Endothelial cell (in vitro differentiated cells): ENCODE data around the gene MOGAT1. TPM values are rescaled to one million over a fixed set of nuclear protein-coding genes. Genes with fewer than 3 reads are reported as not detected.

ENCODE experiments used
- DNase-seq: peaks from one replicate; pipeline ENCODE4 v3.0.0; 2021; ENCODE audit warnings: low spot score
- H3K27ac Mint-ChIP-seq: one replicate; pipeline ENCODE4 v1.8.0; 2021; ENCODE audit warnings: mixed read lengths, inconsistent platforms; ENCODE audit not compliant: unreplicated experiment
- H3K27me3 Mint-ChIP-seq: one replicate; pipeline ENCODE4 v1.8.0; 2021; ENCODE audit warnings: mild to moderate bottlenecking, moderate library complexity, mixed read lengths, inconsistent platforms; ENCODE audit not compliant: unreplicated experiment
- H3K36me3 Mint-ChIP-seq: one replicate; pipeline ENCODE4 v1.8.0; 2021; ENCODE audit warnings: mild to moderate bottlenecking, low read depth, mixed read lengths, inconsistent platforms; ENCODE audit not compliant: unreplicated experiment
- H3K4me1 Mint-ChIP-seq: one replicate; pipeline ENCODE4 v1.8.0; 2021; ENCODE audit warnings: mild to moderate bottlenecking, mixed read lengths, inconsistent platforms; ENCODE audit not compliant: unreplicated experiment
- H3K4me3 Mint-ChIP-seq: one replicate; pipeline ENCODE4 v1.8.0; 2021; ENCODE audit warnings: mild to moderate bottlenecking, mixed read lengths, inconsistent platforms; ENCODE audit not compliant: unreplicated experiment
- H3K9me3 Mint-ChIP-seq: one replicate; pipeline ENCODE4 v1.8.0; 2021; ENCODE audit warnings: mixed read lengths, inconsistent platforms; ENCODE audit not compliant: unreplicated experiment
- total RNA-seq: library from RNA; stranded (reverse); fragmentation: NEBNext Ultra II Directional; extraction: Animal tissue kit (Norgen Biotek cat#: 25700); gene quantifications from one replicate; pipeline ENCODE4 v1.2.1, GENCODE V29; 2021; ENCODE audit not compliant: unreplicated experiment
- TF ChIP-seq, protein P1 (sequence below): fragments of 200-600 bp; sonication (generic); IDR thresholded peaks from one replicate; pipeline ENCODE4 v1.5.0; 2021; ENCODE audit warnings: antibody characterized with exemption; ENCODE audit not compliant: unreplicated experiment

Gene MOGAT1
- total RNA-seq, 1 donor from 2014 or later, result 0.26 TPM

DNA sequence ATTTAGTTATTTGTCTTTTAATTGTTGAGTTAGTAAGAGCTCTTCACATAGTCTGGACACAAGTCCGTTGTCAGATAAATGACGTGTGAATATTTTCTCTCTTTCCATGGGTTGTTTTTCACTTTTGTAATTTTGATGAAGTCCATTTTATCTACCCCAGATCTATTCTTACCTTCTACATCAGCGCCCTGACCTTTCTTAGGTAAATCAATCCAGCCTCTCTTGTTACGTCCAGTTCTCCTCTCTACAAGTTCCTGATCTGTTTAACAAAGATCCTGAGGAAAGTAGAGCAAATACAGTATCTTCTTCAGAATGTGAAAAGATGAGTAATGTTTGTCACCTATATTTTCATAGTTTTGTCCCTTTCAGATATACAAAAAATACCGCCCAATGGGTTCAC lies 66.9 kb downstream of the MOGAT1 start:
- Mint-ChIP-seq H3K4me3 (no peak overlapping the region), H3K36me3 (peaks cover under 1% of the 10 kb centered on the region), H3K27me3 (no peaks in the 10 kb centered on the region), H3K4me1 (peaks cover 21% of the 10 kb centered on the region), H3K9me3 (no peaks in the 10 kb centered on the region), H3K27ac (no peak overlapping the region)
- DNase-seq, result no peak
- TF ChIP-seq, protein P1, sequence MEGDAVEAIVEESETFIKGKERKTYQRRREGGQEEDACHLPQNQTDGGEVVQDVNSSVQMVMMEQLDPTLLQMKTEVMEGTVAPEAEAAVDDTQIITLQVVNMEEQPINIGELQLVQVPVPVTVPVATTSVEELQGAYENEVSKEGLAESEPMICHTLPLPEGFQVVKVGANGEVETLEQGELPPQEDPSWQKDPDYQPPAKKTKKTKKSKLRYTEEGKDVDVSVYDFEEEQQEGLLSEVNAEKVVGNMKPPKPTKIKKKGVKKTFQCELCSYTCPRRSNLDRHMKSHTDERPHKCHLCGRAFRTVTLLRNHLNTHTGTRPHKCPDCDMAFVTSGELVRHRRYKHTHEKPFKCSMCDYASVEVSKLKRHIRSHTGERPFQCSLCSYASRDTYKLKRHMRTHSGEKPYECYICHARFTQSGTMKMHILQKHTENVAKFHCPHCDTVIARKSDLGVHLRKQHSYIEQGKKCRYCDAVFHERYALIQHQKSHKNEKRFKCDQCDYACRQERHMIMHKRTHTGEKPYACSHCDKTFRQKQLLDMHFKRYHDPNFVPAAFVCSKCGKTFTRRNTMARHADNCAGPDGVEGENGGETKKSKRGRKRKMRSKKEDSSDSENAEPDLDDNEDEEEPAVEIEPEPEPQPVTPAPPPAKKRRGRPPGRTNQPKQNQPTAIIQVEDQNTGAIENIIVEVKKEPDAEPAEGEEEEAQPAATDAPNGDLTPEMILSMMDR, result no peak

DNA sequence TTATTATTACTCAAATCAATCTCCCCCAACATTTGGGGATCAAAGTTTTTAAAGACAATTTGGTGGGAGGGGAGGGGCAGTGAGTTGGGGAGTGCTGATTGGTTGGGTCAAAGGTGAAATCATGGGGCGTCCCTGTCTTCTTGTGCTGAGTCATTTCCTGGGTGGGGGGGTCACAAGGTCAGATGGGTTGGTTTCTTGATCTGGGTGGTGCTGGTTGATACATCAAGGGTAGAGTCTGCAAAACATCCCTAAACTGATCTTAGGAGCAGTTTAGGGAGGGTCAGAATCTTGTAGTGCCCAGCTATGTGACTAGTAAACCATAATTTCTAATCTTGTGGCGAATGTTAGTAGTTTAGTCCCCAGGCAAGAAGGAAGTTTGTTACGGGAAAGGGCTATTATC lies 67.4 kb downstream of the MOGAT1 start:
- H3K4me1 Mint-ChIP-seq, result peaks cover 24% of the 10 kb centered on the region
- TF ChIP-seq, protein P1, result no peak

DNA sequence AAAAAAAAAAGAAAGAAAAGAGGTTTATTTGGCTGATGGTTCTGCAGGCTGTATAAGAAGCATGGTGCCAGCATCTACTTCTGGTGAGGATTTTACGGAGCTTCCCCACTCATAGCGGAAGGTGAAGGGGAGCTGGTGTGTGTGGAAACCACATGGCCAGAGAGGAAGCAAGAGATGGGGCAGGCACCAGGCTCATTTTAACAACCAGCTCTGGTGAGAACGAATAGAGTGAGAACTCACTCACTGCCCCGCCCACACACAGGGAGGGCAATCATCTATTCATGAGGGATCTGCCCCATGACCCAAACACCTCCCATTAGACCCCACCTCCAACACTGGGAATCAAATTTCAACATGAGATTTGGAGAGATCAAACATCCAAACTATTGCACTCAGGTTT lies 68.5 kb downstream of the MOGAT1 start:
- DNase-seq, result no peak
- Mint-ChIP-seq H3K4me3 (no peak overlapping the region), H3K27me3 (peaks cover 1% of the 10 kb centered on the region), H3K27ac (no peak overlapping the region), H3K4me1 (peaks cover 24% of the 10 kb centered on the region), H3K36me3 (peaks cover 6% of the 10 kb centered on the region), H3K9me3 (no peaks in the 10 kb centered on the region)
- TF ChIP-seq, protein P1, result no peak

More for the DNA sequence above, 67.4 kb downstream of the MOGAT1 start:
- no peaks in the 10 kb centered on the region for H3K9me3 Mint-ChIP-seq
- no peak overlapping the region for H3K4me3 Mint-ChIP-seq
- peaks cover 1% of the 10 kb centered on the region for H3K27me3 Mint-ChIP-seq
- peaks cover 6% of the 10 kb centered on the region for H3K36me3 Mint-ChIP-seq
- no peak for DNase-seq
- no peak overlapping the region for H3K27ac Mint-ChIP-seq

DNA sequence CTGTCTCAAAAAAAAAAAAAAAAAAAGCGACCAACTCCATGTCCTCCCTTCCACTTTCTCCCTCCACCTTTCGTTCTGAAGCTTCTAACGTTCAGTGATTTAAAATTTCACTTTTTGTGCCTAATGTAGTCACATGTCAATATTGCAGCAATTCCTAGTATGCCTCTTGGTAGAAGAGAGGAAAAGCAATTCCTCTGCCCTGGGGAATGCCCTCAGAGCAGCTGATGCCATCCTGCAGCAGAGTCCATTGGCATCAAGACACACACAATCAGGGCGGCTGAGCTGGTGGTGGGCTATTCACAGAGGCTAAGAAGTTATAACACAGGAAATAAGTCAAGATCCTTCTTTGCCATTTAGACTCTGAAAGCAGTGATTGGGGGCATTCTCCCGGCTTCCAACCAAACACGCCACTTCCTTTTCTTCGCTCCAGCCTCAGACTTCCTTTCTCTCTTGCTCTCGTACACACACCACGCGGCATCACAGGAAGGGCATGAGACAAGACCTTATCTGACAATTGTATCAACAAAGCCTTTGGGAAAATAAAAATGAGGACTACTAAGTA lies 71.9 kb downstream of the MOGAT1 start:
- Mint-ChIP-seq H3K4me1 (peaks cover 52% of the 10 kb centered on the region), H3K4me3 (no peak overlapping the region), H3K9me3 (no peaks in the 10 kb centered on the region), H3K27ac (peak overlapping the region; percentile 92), H3K36me3 (peaks cover 6% of the 10 kb centered on the region), H3K27me3 (peaks cover 1% of the 10 kb centered on the region)
- TF ChIP-seq, protein P1, result no peak
- peak; percentile 34 for DNase-seq

DNA sequence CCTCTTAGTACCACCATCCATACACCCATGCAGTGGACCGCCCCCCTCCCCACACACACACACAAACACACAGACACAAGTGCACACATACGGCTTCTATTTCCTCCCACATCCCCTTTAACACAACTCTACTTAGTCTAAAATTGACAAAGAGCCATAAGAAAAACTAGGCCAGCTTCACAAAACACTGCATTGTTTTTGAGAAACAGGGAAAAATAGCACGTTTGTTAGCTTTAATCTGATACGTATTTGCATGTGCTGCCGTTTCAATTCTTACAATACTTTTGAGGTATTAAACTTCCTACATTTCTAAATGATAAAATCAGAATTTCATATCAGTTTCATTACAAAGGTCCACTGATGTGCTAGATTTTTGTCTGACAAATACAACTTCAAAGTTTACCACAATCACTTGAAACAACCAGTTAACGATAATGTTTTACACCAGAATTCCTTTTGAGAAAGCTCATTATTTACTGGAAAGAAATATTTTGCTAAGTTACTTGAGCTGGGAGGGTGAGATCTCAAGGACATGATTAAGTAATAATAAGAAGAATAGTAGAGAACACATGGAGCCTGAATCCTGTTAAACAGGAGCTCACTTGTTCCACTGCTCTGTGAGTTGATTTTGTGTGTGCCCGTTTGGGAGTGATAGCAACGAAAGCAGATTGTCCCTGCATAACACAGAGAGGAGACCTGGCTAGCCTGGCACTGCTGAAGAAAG lies 74.5 kb downstream of the MOGAT1 start:
- Mint-ChIP-seq H3K27ac (peak overlapping the region; percentile 79), H3K4me3 (no peak overlapping the region), H3K9me3 (no peaks in the 10 kb centered on the region), H3K27me3 (peaks cover 1% of the 10 kb centered on the region), H3K36me3 (peaks cover 6% of the 10 kb centered on the region), H3K4me1 (peaks cover 48% of the 10 kb centered on the region)
- DNase-seq, result no peak
- TF ChIP-seq, protein P1, result no peak
